ENCODE data around the gene ZNF429.
"Not testable (repeated sequence)": the region's sequence is repeated elsewhere in the genome, so short reads cannot be mapped to it uniquely, and the experiment has no call there.

ZNF429 gene

DNA sequence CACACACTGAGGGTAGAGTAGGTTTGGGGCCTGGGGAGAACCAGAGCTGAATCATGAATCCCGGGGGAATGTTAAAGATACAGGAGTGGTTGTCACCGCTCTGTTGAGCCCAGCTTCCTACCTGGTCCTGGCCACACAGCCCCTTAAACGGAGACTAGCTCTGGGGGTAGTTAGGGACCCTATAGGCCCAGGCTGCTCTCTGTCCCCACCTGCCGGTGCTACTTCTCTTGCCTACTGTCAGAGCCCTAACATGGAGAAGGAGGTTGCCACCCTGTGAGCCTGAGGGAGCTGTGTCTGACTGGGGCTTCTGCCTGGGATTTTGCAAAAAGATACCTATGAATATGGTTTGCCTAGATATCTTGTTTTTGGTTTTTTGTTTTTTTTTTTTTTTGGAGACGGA lies 36.6 kb upstream of the ZNF429 start:
- Histone ChIP-seq H3K36me3 (no peaks in the 10 kb centered on the region), H3K4me1 (no peaks in the 10 kb centered on the region), H3K27me3 (no peaks in the 10 kb centered on the region), H3K9me3 (no peaks in the 10 kb centered on the region; the same call in none of the 2 replicates), H3K4me3 (ENCODE audit: low read depth, low read length) (no peak overlapping the region)
- no peak for DNase-seq
- TF ChIP-seq, protein P1, sequence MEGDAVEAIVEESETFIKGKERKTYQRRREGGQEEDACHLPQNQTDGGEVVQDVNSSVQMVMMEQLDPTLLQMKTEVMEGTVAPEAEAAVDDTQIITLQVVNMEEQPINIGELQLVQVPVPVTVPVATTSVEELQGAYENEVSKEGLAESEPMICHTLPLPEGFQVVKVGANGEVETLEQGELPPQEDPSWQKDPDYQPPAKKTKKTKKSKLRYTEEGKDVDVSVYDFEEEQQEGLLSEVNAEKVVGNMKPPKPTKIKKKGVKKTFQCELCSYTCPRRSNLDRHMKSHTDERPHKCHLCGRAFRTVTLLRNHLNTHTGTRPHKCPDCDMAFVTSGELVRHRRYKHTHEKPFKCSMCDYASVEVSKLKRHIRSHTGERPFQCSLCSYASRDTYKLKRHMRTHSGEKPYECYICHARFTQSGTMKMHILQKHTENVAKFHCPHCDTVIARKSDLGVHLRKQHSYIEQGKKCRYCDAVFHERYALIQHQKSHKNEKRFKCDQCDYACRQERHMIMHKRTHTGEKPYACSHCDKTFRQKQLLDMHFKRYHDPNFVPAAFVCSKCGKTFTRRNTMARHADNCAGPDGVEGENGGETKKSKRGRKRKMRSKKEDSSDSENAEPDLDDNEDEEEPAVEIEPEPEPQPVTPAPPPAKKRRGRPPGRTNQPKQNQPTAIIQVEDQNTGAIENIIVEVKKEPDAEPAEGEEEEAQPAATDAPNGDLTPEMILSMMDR (IDR thresholded peaks at IDR 0.05; ENCODE audit: low read depth, low read length): no peak

GRCh38 chr19:21472507-21472906 lies 32.9 kb upstream of the ZNF429 start:
- no peak for DNase-seq
- TF ChIP-seq, protein P1 (IDR thresholded peaks at IDR 0.05; ENCODE audit: low read depth, low read length): no peak
- no peak overlapping the region for H3K4me3 ChIP-seq (ENCODE audit: low read depth, low read length)
- no peaks in the 10 kb centered on the region for H3K36me3 ChIP-seq
- peaks cover 5% of the 10 kb centered on the region; the same call in 1 of the 2 replicates for H3K9me3 ChIP-seq
- H3K4me1 ChIP-seq: no peaks in the 10 kb centered on the region
- no peaks in the 10 kb centered on the region for H3K27me3 ChIP-seq

DNA sequence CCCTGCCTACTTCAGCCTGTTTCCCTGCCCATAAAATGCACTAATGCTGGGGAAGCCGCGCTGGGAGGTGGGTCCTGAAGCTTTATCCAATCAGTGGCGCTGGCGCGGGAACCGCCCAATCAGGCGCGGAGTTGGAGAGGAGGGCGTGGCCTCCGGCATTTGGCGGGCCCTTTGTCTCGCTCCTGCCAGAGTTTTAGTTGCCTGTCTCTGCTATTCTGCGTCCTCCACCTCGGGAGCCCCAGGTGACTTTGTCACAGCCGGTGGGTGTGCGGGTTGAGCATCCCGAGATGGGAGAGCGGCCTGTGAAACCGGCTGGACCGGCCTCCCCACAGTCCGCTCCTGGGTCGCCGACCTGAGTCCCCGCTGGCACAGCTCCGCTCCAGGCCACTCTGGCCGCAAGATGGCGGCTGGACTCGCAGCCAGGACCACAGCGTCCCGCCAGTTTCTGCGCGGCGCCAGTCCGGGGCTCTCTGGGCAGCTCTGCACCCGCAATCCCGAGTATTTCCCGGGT lies 30.7 kb upstream of the ZNF429 start:
- TF ChIP-seq, protein P1 (IDR thresholded peaks at IDR 0.05; ENCODE audit: low read depth, low read length): no peak
- Histone ChIP-seq H3K4me3 (ENCODE audit: low read depth, low read length) (no peak overlapping the region), H3K36me3 (no peaks in the 10 kb centered on the region), H3K4me1 (no peaks in the 10 kb centered on the region), H3K27me3 (no peaks in the 10 kb centered on the region), H3K9me3 (peaks cover 5% of the 10 kb centered on the region; the same call in 1 of the 2 replicates)
- DNase-seq: no peak

- H3K4me3 ChIP-seq (ENCODE audit: low read depth, low read length); H3K36me3 ChIP-seq; H3K4me1 ChIP-seq; H3K9me3 ChIP-seq; H3K27me3 ChIP-seq; DNase-seq: not testable (repeated sequence)
These were observed 23.0 kb upstream of the ZNF429 start for GRCh38 chr19:21482361-21482760.

DNA sequence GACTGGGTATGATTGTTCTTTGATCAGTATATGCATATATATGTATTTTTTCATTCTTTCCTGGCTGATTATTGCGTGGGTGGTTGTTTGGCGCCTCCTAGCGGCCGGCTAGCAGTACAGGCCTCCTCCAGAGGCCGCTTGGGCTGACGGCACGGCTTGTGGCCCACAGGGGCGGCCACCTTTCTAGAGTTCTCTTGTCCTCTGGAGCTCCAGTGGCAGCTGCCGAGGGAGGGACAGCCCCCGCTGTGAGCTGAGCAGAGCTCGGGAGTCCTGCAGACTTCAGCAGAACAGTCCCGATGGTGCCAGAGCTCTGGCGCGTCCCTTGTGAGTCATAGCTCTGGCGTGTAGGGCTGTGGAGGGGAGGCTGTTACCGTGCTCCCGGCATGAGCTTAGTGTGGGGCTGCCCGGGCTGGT lies 22.5 kb upstream of the ZNF429 start:
- H3K4me1 ChIP-seq: no peaks in the 10 kb centered on the region
- no peaks in the 10 kb centered on the region for H3K27me3 ChIP-seq
- peak overlapping the region; percentile 48 for H3K4me3 ChIP-seq (ENCODE audit: low read depth, low read length)
- peak; percentile 67 for DNase-seq
- H3K36me3 ChIP-seq: no peaks in the 10 kb centered on the region
- no peaks in the 10 kb centered on the region for H3K9me3 ChIP-seq
- TF ChIP-seq, protein P1 (IDR thresholded peaks at IDR 0.05; ENCODE audit: low read depth, low read length): peak; percentile 69

DNA sequence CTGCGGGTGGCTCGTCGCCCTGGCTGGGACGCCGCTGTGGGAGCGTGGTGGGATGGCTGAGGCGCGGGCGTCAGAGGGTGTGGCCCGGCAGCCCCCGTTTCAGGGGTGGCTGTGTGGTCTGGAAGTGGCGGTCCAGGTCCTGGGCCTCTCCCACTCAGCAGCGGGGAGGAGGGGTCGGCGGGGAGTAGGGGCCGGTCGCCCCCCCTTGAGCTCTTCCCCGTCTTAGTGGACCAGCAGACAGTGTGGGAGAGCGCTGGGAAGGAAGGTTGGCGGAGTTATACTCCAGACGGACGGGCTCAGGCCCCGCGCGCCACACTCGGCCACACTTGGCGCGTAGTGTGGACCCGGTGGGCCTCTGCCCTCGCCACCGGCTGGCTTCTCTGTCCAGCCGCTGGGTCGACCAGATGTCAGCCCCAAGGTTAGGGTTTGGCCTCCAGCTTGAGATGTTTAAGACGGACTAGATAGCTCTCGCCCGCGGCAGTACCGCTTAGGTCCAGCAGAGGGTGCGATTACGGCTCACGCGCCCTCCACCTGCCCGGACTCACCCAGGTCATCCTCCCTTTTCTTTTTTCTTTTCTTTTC lies 21.7 kb upstream of the ZNF429 start:
- H3K36me3 ChIP-seq: no peaks in the 10 kb centered on the region
- peak; percentile 74 for DNase-seq
- no peaks in the 10 kb centered on the region for H3K27me3 ChIP-seq
- H3K9me3 ChIP-seq: no peaks in the 10 kb centered on the region
- TF ChIP-seq, protein P1 (IDR thresholded peaks at IDR 0.05; ENCODE audit: low read depth, low read length): peak; percentile 72
- H3K4me3 ChIP-seq (ENCODE audit: low read depth, low read length): peak overlapping the region; percentile 48
- H3K4me1 ChIP-seq: no peaks in the 10 kb centered on the region
